HepG2 (cell line): ENCODE measurements around the gene PPP1R13L. TPM values are rescaled to one million over a fixed set of nuclear protein-coding genes. Genes with fewer than 3 reads are reported as not detected.

Experiments used
- CHCHD3 ChIP-seq: sonication (generic); formaldehyde crosslinking; IDR thresholded peaks from 2 replicates; pipeline ENCODE4 v1.8.0; 2022; ENCODE audit warnings: mild to moderate bottlenecking, missing genetic modification reagents, moderate library complexity
- CREM ChIP-seq, 2 experiments: sonication (generic) in 1 of 2; formaldehyde crosslinking in 1 of 2; IDR thresholded peaks; 2 replicates each; pipeline versions ENCODE4 v1.4.0 to v1.6.1; 2016 to 2020; ENCODE audit warnings: antibody characterized with exemption in 1 of 2, mild to moderate bottlenecking in 1 of 2, missing genetic modification reagents in 1 of 2
- HDAC2 ChIP-seq: sonication (generic); formaldehyde crosslinking; IDR thresholded peaks from 2 replicates; pipeline ENCODE4 v1.4.0; 2020; ENCODE audit warnings: missing genetic modification reagents
- KDM5A ChIP-seq: fragments of 200-600 bp; sonication (generic); IDR thresholded peaks from 2 replicates; pipeline ENCODE4 v1.7.0; 2018; ENCODE audit warnings: antibody characterized with exemption, mild to moderate bottlenecking, low read length, borderline replicate concordance
- LRRFIP1 ChIP-seq: sonication (generic); formaldehyde crosslinking; conservative IDR thresholded peaks from 2 replicates; pipeline ENCODE4 v1.4.0; 2020; ENCODE audit warnings: missing genetic modification reagents
- NR3C1 ChIP-seq: sonication (generic); formaldehyde crosslinking; IDR thresholded peaks from 2 replicates; pipeline ENCODE4 v1.4.0; 2020; ENCODE audit warnings: missing genetic modification reagents
- REPIN1 ChIP-seq: sonication (generic); formaldehyde crosslinking; IDR thresholded peaks from 2 replicates; pipeline ENCODE4 v1.8.0; 2022; ENCODE audit warnings: missing genetic modification reagents, low read depth, mild to moderate bottlenecking, borderline replicate concordance
- SP1 ChIP-seq, 2 experiments: fragments of 450-650 bp in 1 of 2; sonication (generic) in 1 of 2; formaldehyde crosslinking in 1 of 2; IDR thresholded peaks; 2 replicates each; pipeline versions ENCODE4 v1.4.0 to v1.6.1; 2016 to 2020; ENCODE audit warnings: missing genetic modification reagents in 1 of 2
- SRY ChIP-seq: sonication (generic); formaldehyde crosslinking; IDR thresholded peaks from 2 replicates; pipeline ENCODE4 v1.8.0; 2022; ENCODE audit warnings: mild to moderate bottlenecking, missing genetic modification reagents
- SUZ12 ChIP-seq: fragments of 150-350 bp; IDR thresholded peaks from 2 replicates; pipeline ENCODE4 v1.6.1; 2014; ENCODE audit warnings: low read depth, low read length
- TBX3 ChIP-seq: fragments of 450-650 bp; IDR thresholded peaks from 2 replicates; pipeline ENCODE4 v1.6.1; 2017; ENCODE audit warnings: antibody characterized with exemption, mild to moderate bottlenecking, inconsistent platforms, borderline replicate concordance
- TMF1 ChIP-seq: sonication (generic); formaldehyde crosslinking; IDR thresholded peaks from 2 replicates; pipeline ENCODE4 v1.8.1; 2022; ENCODE audit warnings: low read depth, missing genetic modification reagents
- YY1 ChIP-seq: IDR thresholded peaks from 2 replicates; pipeline ENCODE4 v1.6.1; 2011; ENCODE audit warnings: low read length, low read depth, moderate library complexity, mild to moderate bottlenecking; ENCODE audit not compliant: insufficient read depth, insufficient replicate concordance
- ZFY ChIP-seq: sonication (generic); formaldehyde crosslinking; IDR thresholded peaks from 2 replicates; pipeline ENCODE4 v1.4.0; 2020; ENCODE audit warnings: missing genetic modification reagents
- ZMYM4 ChIP-seq: sonication (generic); formaldehyde crosslinking; IDR thresholded peaks from 2 replicates; pipeline ENCODE4 v1.8.1; 2023; ENCODE audit warnings: mild to moderate bottlenecking, missing genetic modification reagents
- ZNF101 ChIP-seq: sonication (generic); formaldehyde crosslinking; IDR thresholded peaks from 2 replicates; pipeline ENCODE4 v1.4.0; 2020; ENCODE audit warnings: mild to moderate bottlenecking, low read depth, missing genetic modification reagents, borderline replicate concordance
- ZNF775 ChIP-seq: sonication (generic); formaldehyde crosslinking; IDR thresholded peaks from 2 replicates; pipeline ENCODE4 v1.4.0; 2020; ENCODE audit warnings: missing genetic modification reagents, mild to moderate bottlenecking, moderate library complexity, borderline replicate concordance
- ZNF788 ChIP-seq: sonication (generic); formaldehyde crosslinking; IDR thresholded peaks from 2 replicates; pipeline ENCODE4 v1.5.0; 2020; ENCODE audit warnings: mild to moderate bottlenecking, missing genetic modification reagents, borderline replicate concordance
- ZSCAN30 ChIP-seq: sonication (generic); formaldehyde crosslinking; IDR thresholded peaks from 2 replicates; pipeline ENCODE4 v1.5.0; 2020; ENCODE audit warnings: mild to moderate bottlenecking, missing genetic modification reagents
- polyA plus RNA-seq, 8 experiments: library from polyadenylated mRNA; depleted of rRNA in 3 of 8; stranded (reverse) in 7 of 8; unstranded in 1 of 8; fragments of >200 nt; fragmentation: Illumina TruSeq in 4 of 8; extraction: Trizol in 4 of 8; gene quantifications; 2 replicates each; pipeline versions ENCODE4 v1.2.1 to v1.2.3, GENCODE V29; 2011 to 2016; ENCODE audit warnings: low read depth in 4 of 8, missing spikeins in 1 of 8, mixed read lengths in 1 of 8; ENCODE audit not compliant: insufficient read depth in 1 of 8
- total RNA-seq, 5 experiments: library from RNA; depleted of rRNA; stranded (reverse); fragments of >200 nt; fragmentation: Illumina TruSeq; extraction: Trizol; gene quantifications; 2 replicates each; pipeline ENCODE4 v1.2.3, GENCODE V29; 2016; ENCODE audit warnings: low read depth in 1 of 5
- TF ChIP-seq, protein P1 (sequence below): sonication (generic); formaldehyde crosslinking; IDR thresholded peaks from 2 replicates; pipeline ENCODE4 v1.8.0; 2022; ENCODE audit warnings: missing genetic modification reagents, mild to moderate bottlenecking, borderline replicate concordance
- TF ChIP-seq, protein P2 (sequence below): sonication (generic); formaldehyde crosslinking; conservative IDR thresholded peaks from 2 replicates; pipeline ENCODE4 v1.4.0; 2020; ENCODE audit warnings: mild to moderate bottlenecking, missing genetic modification reagents, moderate library complexity

The PPP1R13L gene
- total and polyA plus RNA-seq, 2 of the 13 experiments (the other 11 are each of a cell fraction or from before 2014, with no cell fraction given), result 1.3 to 6.6 TPM

DNA sequence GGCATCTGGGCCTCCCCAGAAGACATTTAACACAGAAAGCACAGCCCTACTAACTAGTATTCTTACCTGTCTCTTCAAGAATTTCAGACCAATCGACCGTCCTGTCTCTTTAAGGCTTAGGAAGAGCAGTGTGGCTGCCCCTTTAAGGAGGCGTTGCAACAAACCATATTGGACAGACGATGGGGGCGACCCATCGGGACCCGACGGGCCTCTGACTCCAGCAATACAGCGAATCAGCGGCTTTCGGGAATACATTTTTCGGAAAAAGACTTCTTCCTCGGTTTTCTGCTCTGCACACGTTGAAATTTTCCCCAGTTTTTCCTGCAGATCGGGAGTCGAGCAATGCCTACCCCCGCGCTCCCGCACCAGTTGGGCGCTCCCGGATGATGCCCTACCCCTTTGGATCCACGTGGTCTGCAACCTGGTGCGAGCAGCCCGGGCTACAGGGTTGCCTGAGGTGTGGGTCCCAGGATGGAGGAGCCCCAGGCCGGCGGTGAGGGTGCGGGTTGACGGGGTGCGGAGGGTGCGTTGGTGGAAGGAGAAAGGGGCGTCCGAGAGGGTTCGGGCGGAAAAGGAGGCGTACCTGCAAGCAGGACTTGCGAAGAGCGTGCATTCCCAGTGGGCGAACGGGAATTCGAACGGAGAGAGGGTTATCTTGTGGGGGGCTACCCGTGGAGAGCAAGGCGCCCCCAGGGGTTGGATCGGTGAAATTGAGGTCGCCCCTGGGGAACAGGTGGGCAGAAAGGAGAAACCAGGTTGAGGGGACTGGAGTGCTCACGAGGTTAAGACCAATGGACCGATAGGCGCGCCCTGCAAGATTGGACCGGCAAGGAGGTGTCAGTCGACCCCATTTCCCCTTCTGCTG is 1.6 kb upstream of the PPP1R13L start, which contains the start of gene POLR1G (continued):
- TF ChIP-seq REPIN1 (peak; percentile 42; the same call in 1 of the 2 replicates), ZMYM4 (CRISPR knock-in tag) (peak; percentile 61), ZFY (CRISPR knock-in tag) (peak; percentile 72; the same call in 1 of the 2 replicates), NR3C1 (no peak), CHCHD3 (CRISPR knock-in tag) (no peak), SUZ12 (no peak), SP1 (IDR thresholded peaks at IDR 0.05) (no peak), SP1 (CRISPR knock-in tag; IDR thresholded peaks at IDR 0.05) (peak; percentile 79), TBX3 (peak; percentile 56; the same call in 1 of the 2 replicates), KDM5A (peak; percentile 54; the same call in 1 of the 2 replicates), ZNF101 (CRISPR knock-in tag) (peak; percentile 41; the same call in 1 of the 2 replicates), ZNF788 (CRISPR knock-in tag) (peak; percentile 71; the same call in 1 of the 2 replicates), SRY (CRISPR knock-in tag) (no peak; the same call in 1 of the 2 replicates), TMF1 (CRISPR knock-in tag) (no peak), YY1 (peak; percentile 55), HDAC2 (CRISPR knock-in tag) (peak; percentile 45; the same call in 1 of the 2 replicates), CREM (IDR thresholded peaks at IDR 0.05) (peak; percentile 76), CREM (CRISPR knock-in tag; IDR thresholded peaks at IDR 0.05) (no peak), ZSCAN30 (CRISPR knock-in tag) (no peak; the same call in 1 of the 2 replicates), LRRFIP1 (no peak), ZNF775 (CRISPR knock-in tag) (peak; percentile 54; the same call in 1 of the 2 replicates)
- TF ChIP-seq, protein P1, sequence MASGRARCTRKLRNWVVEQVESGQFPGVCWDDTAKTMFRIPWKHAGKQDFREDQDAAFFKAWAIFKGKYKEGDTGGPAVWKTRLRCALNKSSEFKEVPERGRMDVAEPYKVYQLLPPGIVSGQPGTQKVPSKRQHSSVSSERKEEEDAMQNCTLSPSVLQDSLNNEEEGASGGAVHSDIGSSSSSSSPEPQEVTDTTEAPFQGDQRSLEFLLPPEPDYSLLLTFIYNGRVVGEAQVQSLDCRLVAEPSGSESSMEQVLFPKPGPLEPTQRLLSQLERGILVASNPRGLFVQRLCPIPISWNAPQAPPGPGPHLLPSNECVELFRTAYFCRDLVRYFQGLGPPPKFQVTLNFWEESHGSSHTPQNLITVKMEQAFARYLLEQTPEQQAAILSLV, result peak; percentile 42; the same call in 1 of the 2 replicates
- TF ChIP-seq, protein P2, sequence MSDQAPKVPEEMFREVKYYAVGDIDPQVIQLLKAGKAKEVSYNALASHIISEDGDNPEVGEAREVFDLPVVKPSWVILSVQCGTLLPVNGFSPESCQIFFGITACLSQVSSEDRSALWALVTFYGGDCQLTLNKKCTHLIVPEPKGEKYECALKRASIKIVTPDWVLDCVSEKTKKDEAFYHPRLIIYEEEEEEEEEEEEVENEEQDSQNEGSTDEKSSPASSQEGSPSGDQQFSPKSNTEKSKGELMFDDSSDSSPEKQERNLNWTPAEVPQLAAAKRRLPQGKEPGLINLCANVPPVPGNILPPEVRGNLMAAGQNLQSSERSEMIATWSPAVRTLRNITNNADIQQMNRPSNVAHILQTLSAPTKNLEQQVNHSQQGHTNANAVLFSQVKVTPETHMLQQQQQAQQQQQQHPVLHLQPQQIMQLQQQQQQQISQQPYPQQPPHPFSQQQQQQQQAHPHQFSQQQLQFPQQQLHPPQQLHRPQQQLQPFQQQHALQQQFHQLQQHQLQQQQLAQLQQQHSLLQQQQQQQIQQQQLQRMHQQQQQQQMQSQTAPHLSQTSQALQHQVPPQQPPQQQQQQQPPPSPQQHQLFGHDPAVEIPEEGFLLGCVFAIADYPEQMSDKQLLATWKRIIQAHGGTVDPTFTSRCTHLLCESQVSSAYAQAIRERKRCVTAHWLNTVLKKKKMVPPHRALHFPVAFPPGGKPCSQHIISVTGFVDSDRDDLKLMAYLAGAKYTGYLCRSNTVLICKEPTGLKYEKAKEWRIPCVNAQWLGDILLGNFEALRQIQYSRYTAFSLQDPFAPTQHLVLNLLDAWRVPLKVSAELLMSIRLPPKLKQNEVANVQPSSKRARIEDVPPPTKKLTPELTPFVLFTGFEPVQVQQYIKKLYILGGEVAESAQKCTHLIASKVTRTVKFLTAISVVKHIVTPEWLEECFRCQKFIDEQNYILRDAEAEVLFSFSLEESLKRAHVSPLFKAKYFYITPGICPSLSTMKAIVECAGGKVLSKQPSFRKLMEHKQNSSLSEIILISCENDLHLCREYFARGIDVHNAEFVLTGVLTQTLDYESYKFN, result peak; percentile 44; the same call in 1 of the 2 replicates
